Measurements from ENCODE around the gene GCA. TPM values are rescaled to one million over a fixed set of nuclear protein-coding genes. Genes with fewer than 3 reads are reported as not detected.

GCA gene
- total RNA-seq, 1 experiment from 2014 or later, result 18.8 TPM

DNA sequence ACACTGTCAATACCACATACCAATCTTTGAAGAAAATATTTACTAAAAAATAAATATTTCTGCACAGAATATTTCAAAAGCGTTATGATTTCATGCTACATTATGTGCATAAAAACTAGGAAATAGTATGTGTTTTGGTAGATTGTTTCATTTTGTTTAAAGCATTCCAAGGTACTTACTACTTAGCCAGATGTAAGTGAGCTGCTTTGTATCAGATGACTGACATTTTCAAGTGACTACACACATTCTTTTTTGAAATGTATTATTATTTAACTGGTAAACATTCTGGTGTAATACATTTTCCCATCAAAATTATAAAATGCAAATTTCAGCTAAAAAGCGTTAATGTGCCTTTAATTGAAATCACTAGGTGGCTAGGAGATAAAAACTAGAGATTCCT is 21.5 kb downstream of the GCA start:
- no peak overlapping the region for H3K4me2 ChIP-seq (ENCODE audit: low read length)
- BruUV-seq (replicated peaks), result no TSS peak
- no peak overlapping the region for H3K27ac ChIP-seq (ENCODE audit: low read depth, low read length)
- H3K27me3 ChIP-seq (ENCODE audit: insufficient read depth, low read length), result no peaks in the 10 kb centered on the region
- no peak overlapping the region for H3K9ac ChIP-seq (ENCODE audit: low read length)
- H4K20me1 ChIP-seq (ENCODE audit: insufficient read depth), result no peaks in the 10 kb centered on the region
- H3K79me2 ChIP-seq (ENCODE audit: insufficient read depth, low read length), result no peaks in the 10 kb centered on the region
- ChIA-PET POLR2A (no interaction called here), CTCF (no interaction called here), RAD21 (ENCODE audit: low non-redundant PET in 1 of 2, low total read pairs in 2 of 2, uncharacterized antibody in 2 of 2, unreplicated experiment in 2 of 2) (no interaction called here)
- no peaks in the 10 kb centered on the region for H3K36me3 ChIP-seq (ENCODE audit: control insufficient read depth in 1 of 2, insufficient read depth in 2 of 2, low read length in 2 of 2)
- TF ChIP-seq ZNF274 (IDR thresholded peaks at IDR 0.05; ENCODE audit: low read depth, low read length), result no peak
- no peaks in the 10 kb centered on the region for H3K9me3 ChIP-seq (ENCODE audit: control insufficient read depth in 1 of 2, insufficient read depth in 1 of 2, low read depth in 1 of 2, low read length in 2 of 2)
- H3K4me3 ChIP-seq (replicated peaks in 1 of 2; ENCODE audit: low read depth in 1 of 2, low read length in 2 of 2), result no peak overlapping the region
- H3K4me1 ChIP-seq (ENCODE audit: control insufficient read depth in 1 of 2, insufficient read depth in 2 of 2, low read length in 2 of 2), result no peaks in the 10 kb centered on the region
- DNase-seq (ENCODE audit: low read depth, low spot score) (no peak), ATAC-seq (no peak)
- intact Hi-C loops (cut with micrococcal nuclease), result no loop called here
- no peaks in the 10 kb centered on the region for H3K9me2 ChIP-seq (ENCODE audit: insufficient read depth)
- H2AFZ ChIP-seq (ENCODE audit: low read depth, low read length, poor library complexity, severe bottlenecking), result no peak overlapping the region

DNA sequence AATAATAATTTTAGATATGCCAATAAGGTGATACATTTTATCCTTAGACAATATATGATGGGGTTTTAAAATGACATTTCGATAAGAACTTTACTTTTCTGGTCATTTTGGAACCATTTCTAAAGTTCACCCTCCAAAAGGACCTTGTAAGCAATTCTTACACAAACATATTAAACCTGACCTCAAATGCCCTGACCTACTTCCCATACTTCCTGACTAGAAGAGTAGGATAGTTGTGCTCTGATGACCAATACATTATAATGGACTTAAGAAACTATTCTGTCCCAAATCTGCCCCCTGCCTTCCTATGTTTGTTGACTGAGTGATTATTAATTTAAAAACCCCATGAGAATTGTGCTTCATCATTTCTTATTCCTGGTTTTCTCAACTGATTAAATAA is 24.6 kb downstream of the GCA start:
- no peaks in the 10 kb centered on the region for H3K9me3 ChIP-seq (ENCODE audit: control insufficient read depth in 1 of 2, insufficient read depth in 1 of 2, low read depth in 1 of 2, low read length in 2 of 2)
- POLR2A ChIA-PET, result no interaction called here
- H4K20me1 ChIP-seq (ENCODE audit: insufficient read depth), result no peaks in the 10 kb centered on the region
- CTCF ChIA-PET, result no interaction called here
- no peaks in the 10 kb centered on the region for H3K27me3 ChIP-seq (ENCODE audit: insufficient read depth, low read length)
- H3K9me2 ChIP-seq (ENCODE audit: insufficient read depth), result no peaks in the 10 kb centered on the region
- H3K9ac ChIP-seq (ENCODE audit: low read length), result no peak overlapping the region
- H3K4me1 ChIP-seq (ENCODE audit: control insufficient read depth in 1 of 2, insufficient read depth in 2 of 2, low read length in 2 of 2), result no peaks in the 10 kb centered on the region
- no peak overlapping the region for H2AFZ ChIP-seq (ENCODE audit: low read depth, low read length, poor library complexity, severe bottlenecking)
- no peak overlapping the region for H3K4me2 ChIP-seq (ENCODE audit: low read length)
- BruUV-seq (replicated peaks), result no TSS peak
- no peaks in the 10 kb centered on the region for H3K36me3 ChIP-seq (ENCODE audit: control insufficient read depth in 1 of 2, insufficient read depth in 2 of 2, low read length in 2 of 2)
- H3K79me2 ChIP-seq (ENCODE audit: insufficient read depth, low read length), result no peaks in the 10 kb centered on the region
- intact Hi-C loops (cut with micrococcal nuclease), result no loop called here
- ATAC-seq (no peak), DNase-seq (ENCODE audit: low read depth, low spot score) (no peak)
- RAD21 ChIA-PET (ENCODE audit: low non-redundant PET in 1 of 2, low total read pairs in 2 of 2, uncharacterized antibody in 2 of 2, unreplicated experiment in 2 of 2), result no interaction called here
- no peak overlapping the region for H3K4me3 ChIP-seq (replicated peaks in 1 of 2; ENCODE audit: low read depth in 1 of 2, low read length in 2 of 2)
- no peak overlapping the region for H3K27ac ChIP-seq (ENCODE audit: low read depth, low read length)
- TF ChIP-seq YY1 (IDR thresholded peaks at IDR 0.05; ENCODE audit: extremely low read depth, insufficient replicate concordance, low read depth, low read length) (no peak), ZFX (IDR thresholded peaks at IDR 0.05) (no peak), ELF1 (IDR thresholded peaks at IDR 0.05; ENCODE audit: borderline replicate concordance, low read depth) (no peak), CEBPB (IDR thresholded peaks at IDR 0.05; ENCODE audit: low read depth) (no peak), EZH2 (IDR thresholded peaks at IDR 0.05) (no peak), TCF7L2 (IDR thresholded peaks at IDR 0.05; ENCODE audit: borderline replicate concordance, extremely low read depth, insufficient read depth, insufficient read length) (no peak), FOSL1 (IDR thresholded peaks at IDR 0.05; ENCODE audit: low read depth) (no peak), SIN3A (IDR thresholded peaks at IDR 0.05; ENCODE audit: low read depth) (no peak), JUND (IDR thresholded peaks at IDR 0.05) (no peak), POLR2AphosphoS5 (IDR thresholded peaks at IDR 0.05; ENCODE audit: low read depth, low read length) (no peak), EZH2phosphoT487 (IDR thresholded peaks at IDR 0.05; ENCODE audit: borderline replicate concordance) (no peak), ZNF274 (IDR thresholded peaks at IDR 0.05; ENCODE audit: low read depth, low read length) (no peak), POLR2A (IDR thresholded peaks at IDR 0.05; ENCODE audit: borderline replicate concordance, extremely low read depth, insufficient read depth, insufficient read length) (no peak), REST (IDR thresholded peaks at IDR 0.05; ENCODE audit: low read depth) (no peak), RAD21 (IDR thresholded peaks at IDR 0.05; ENCODE audit: low read depth) (no peak), SP1 (IDR thresholded peaks at IDR 0.05; ENCODE audit: low read depth) (no peak)
- TF ChIP-seq, protein P1, sequence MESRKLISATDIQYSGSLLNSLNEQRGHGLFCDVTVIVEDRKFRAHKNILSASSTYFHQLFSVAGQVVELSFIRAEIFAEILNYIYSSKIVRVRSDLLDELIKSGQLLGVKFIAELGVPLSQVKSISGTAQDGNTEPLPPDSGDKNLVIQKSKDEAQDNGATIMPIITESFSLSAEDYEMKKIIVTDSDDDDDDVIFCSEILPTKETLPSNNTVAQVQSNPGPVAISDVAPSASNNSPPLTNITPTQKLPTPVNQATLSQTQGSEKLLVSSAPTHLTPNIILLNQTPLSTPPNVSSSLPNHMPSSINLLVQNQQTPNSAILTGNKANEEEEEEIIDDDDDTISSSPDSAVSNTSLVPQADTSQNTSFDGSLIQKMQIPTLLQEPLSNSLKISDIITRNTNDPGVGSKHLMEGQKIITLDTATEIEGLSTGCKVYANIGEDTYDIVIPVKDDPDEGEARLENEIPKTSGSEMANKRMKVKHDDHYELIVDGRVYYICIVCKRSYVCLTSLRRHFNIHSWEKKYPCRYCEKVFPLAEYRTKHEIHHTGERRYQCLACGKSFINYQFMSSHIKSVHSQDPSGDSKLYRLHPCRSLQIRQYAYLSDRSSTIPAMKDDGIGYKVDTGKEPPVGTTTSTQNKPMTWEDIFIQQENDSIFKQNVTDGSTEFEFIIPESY (IDR thresholded peaks at IDR 0.05; ENCODE audit: extremely low read depth, insufficient replicate concordance, low read length), result no peak
- TF ChIP-seq, protein P2, sequence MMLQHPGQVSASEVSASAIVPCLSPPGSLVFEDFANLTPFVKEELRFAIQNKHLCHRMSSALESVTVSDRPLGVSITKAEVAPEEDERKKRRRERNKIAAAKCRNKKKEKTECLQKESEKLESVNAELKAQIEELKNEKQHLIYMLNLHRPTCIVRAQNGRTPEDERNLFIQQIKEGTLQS (IDR thresholded peaks at IDR 0.05), result no peak
